ENCODE results near the gene ERP44.
A peak's percentile ranks its signal among the peaks of the same experiment; 100 is the strongest.
"Not testable (repeated sequence)": the region's sequence is repeated elsewhere in the genome, so short reads cannot be mapped to it uniquely, and the experiment has no call there.

The ERP44 gene

GRCh38 chr9:100083448-100084127 lies 15.2 kb downstream of the ERP44 start:
- Histone ChIP-seq H3K4me2 (peak overlapping the region; percentile 61 to 91 (median 77)), H3K27me3 (no peaks in the 10 kb centered on the region), H3K27ac (peak overlapping the region in 10 of 11 experiments; percentile 16 to 76 (median 50); a peak in 18 of 22 replicates), H3K9me3 (replicated peaks in 1 of 11) (peaks cover 0 to under 1% (median 0%) of the 10 kb centered on the region in 11 experiments; a peak in 2 of 22 replicates), H4K20me1 (peaks cover 85 to 100% (median 99%) of the 10 kb centered on the region in 11 experiments), H3K9ac (peak overlapping the region in 10 of 11 experiments; percentile 19 to 73 (median 36); a peak in 14 of 22 replicates), H3K4me1 (peaks cover 44 to 81% (median 72%) of the 10 kb centered on the region in 10 experiments), H3K36me3 (peaks cover 0 to 9% (median 4%) of the 10 kb centered on the region in 11 experiments; a peak in 10 of 22 replicates), H3K4me3 (peak overlapping the region in 9 of 10 experiments; percentile 3 to 51 (median 16); a peak in 8 of 20 replicates)
- TF ChIP-seq Cebpa-rat (IDR thresholded peaks at IDR 0.05) = no peak

GRCh38 chr9:100082782-100083181 lies 16.0 kb downstream of the ERP44 start:
- Histone ChIP-seq H3K4me2 (peak overlapping the region; percentile 35 to 91 (median 71); a peak in 18 of 22 replicates), H3K9me3 (replicated peaks in 1 of 11) (peaks cover 0 to 8% (median 3%) of the 10 kb centered on the region in 11 experiments; a peak in 7 of 22 replicates), H3K4me1 (peaks cover 37 to 73% (median 64%) of the 10 kb centered on the region in 10 experiments), H3K27ac (peak overlapping the region in 1 of 11 experiments; percentile 76; a peak in 3 of 22 replicates), H3K4me3 (no peak overlapping the region), H3K27me3 (no peaks in the 10 kb centered on the region), H3K36me3 (peaks cover 0 to 15% (median 12%) of the 10 kb centered on the region in 11 experiments; a peak in 15 of 22 replicates), H3K9ac (no peak overlapping the region), H4K20me1 (peaks cover 77 to 100% (median 97%) of the 10 kb centered on the region in 11 experiments)
- no peak for TF ChIP-seq Cebpa-rat (IDR thresholded peaks at IDR 0.05)

- Histone ChIP-seq H3K9me3 (replicated peaks in 1 of 11) (peaks cover 0 to 33% (median 17%) of the 10 kb centered on the region in 11 experiments; a peak in 17 of 22 replicates), H4K20me1 (peaks cover 19 to 100% (median 87%) of the 10 kb centered on the region in 11 experiments; a peak in 21 of 22 replicates), H3K36me3 (peaks cover 13 to 54% (median 46%) of the 10 kb centered on the region in 11 experiments; a peak in 21 of 22 replicates), H3K4me2 (peak overlapping the region in 1 of 11 experiments; percentile 44; a peak in 1 of 22 replicates), H3K4me1 (peaks cover 0 to 25% (median under 1%) of the 10 kb centered on the region in 10 experiments; a peak in 5 of 20 replicates)
- H3K4me3 ChIP-seq, H3K27me3 ChIP-seq, H3K27ac ChIP-seq, H3K9ac ChIP-seq: not testable (repeated sequence)
Observed at GRCh38 chr9:100076256-100076655, 22.5 kb downstream of the ERP44 start.

GRCh38 chr9:100074989-100075388 lies 23.8 kb downstream of the ERP44 start:
- Histone ChIP-seq H3K9ac (no peak overlapping the region), H4K20me1 (peaks cover 10 to 100% (median 80%) of the 10 kb centered on the region in 11 experiments; a peak in 20 of 22 replicates)

GRCh38 chr9:100074093-100074492 lies 24.7 kb downstream of the ERP44 start:
- Histone ChIP-seq H3K4me2 (no peak overlapping the region), H3K9ac (no peak overlapping the region), H3K27ac (no peak overlapping the region), H3K27me3 (no peaks in the 10 kb centered on the region), H3K36me3 (peaks cover 19 to 69% (median 48%) of the 10 kb centered on the region in 11 experiments; a peak in 21 of 22 replicates), H4K20me1 (peaks cover under 1 to 95% (median 71%) of the 10 kb centered on the region in 11 experiments; a peak in 15 of 22 replicates), H3K4me1 (peaks cover 0 to 22% (median 0%) of the 10 kb centered on the region in 10 experiments; a peak in 2 of 20 replicates), H3K9me3 (replicated peaks in 1 of 11) (peaks cover 0 to 40% (median 24%) of the 10 kb centered on the region in 11 experiments; a peak in 17 of 22 replicates), H3K4me3 (no peak overlapping the region)
- TF ChIP-seq Cebpa-rat (IDR thresholded peaks at IDR 0.05) = no peak

More at GRCh38 chr9:100074989-100075388, 23.8 kb downstream of the ERP44 start:
- H3K4me2 ChIP-seq = no peak overlapping the region
- H3K4me1 ChIP-seq = peaks cover 0 to 27% (median 0%) of the 10 kb centered on the region in 10 experiments; a peak in 2 of 20 replicates
- no peak for TF ChIP-seq Cebpa-rat (IDR thresholded peaks at IDR 0.05)
- no peak overlapping the region for H3K27ac ChIP-seq
- no peak overlapping the region for H3K4me3 ChIP-seq
- peaks cover 0 to 40% (median 22%) of the 10 kb centered on the region in 11 experiments; a peak in 17 of 22 replicates for H3K9me3 ChIP-seq (replicated peaks in 1 of 11)
- peaks cover 14 to 64% (median 44%) of the 10 kb centered on the region in 11 experiments; a peak in 21 of 22 replicates for H3K36me3 ChIP-seq
- no peaks in the 10 kb centered on the region for H3K27me3 ChIP-seq

GRCh38 chr9:100072805-100073204 lies 26.0 kb downstream of the ERP44 start:
- Histone ChIP-seq H3K9ac (no peak overlapping the region), H3K4me3 (no peak overlapping the region), H3K36me3 (peaks cover 15 to 56% (median 37%) of the 10 kb centered on the region in 11 experiments; a peak in 21 of 22 replicates), H3K4me1 (peaks cover 0 to 19% (median 0%) of the 10 kb centered on the region in 10 experiments; a peak in 2 of 20 replicates), H3K27ac (no peak overlapping the region), H3K9me3 (replicated peaks in 1 of 11) (peaks cover 0 to 45% (median 29%) of the 10 kb centered on the region in 11 experiments; a peak in 17 of 22 replicates), H3K27me3 (no peaks in the 10 kb centered on the region), H3K4me2 (no peak overlapping the region), H4K20me1 (peaks cover 0 to 82% (median 61%) of the 10 kb centered on the region in 11 experiments; a peak in 15 of 22 replicates)
- no peak for TF ChIP-seq Cebpa-rat (IDR thresholded peaks at IDR 0.05)

- H3K9ac ChIP-seq = no peak overlapping the region
- no peak overlapping the region for H3K4me2 ChIP-seq
- H3K36me3 ChIP-seq = peaks cover 10 to 41% (median 22%) of the 10 kb centered on the region in 11 experiments; a peak in 20 of 22 replicates
- peaks cover 2 to 75% (median 50%) of the 10 kb centered on the region in 11 experiments; a peak in 16 of 22 replicates for H4K20me1 ChIP-seq
- no peak overlapping the region for H3K4me3 ChIP-seq
- peaks cover 0 to 31% (median 20%) of the 10 kb centered on the region in 11 experiments; a peak in 15 of 22 replicates for H3K9me3 ChIP-seq (replicated peaks in 1 of 11)
- H3K27ac ChIP-seq = no peak overlapping the region
- TF ChIP-seq Cebpa-rat (IDR thresholded peaks at IDR 0.05) = no peak
- no peaks in the 10 kb centered on the region for H3K27me3 ChIP-seq
- H3K4me1 ChIP-seq = peaks cover 7 to 19% (median 9%) of the 10 kb centered on the region in 10 experiments
Observed at GRCh38 chr9:100071271-100071670, 27.5 kb downstream of the ERP44 start.

GRCh38 chr9:100070104-100071041 lies 28.4 kb downstream of the ERP44 start:
- Histone ChIP-seq H3K9ac (no peak overlapping the region), H3K4me2 (no peak overlapping the region), H3K27ac (no peak overlapping the region), H3K36me3 (peaks cover 7 to 34% (median 16%) of the 10 kb centered on the region in 11 experiments; a peak in 19 of 22 replicates), H4K20me1 (peaks cover under 1 to 75% (median 46%) of the 10 kb centered on the region in 11 experiments; a peak in 16 of 22 replicates), H3K9me3 (replicated peaks in 1 of 11) (peaks cover 0 to 27% (median 19%) of the 10 kb centered on the region in 11 experiments; a peak in 15 of 22 replicates), H3K4me3 (no peak overlapping the region), H3K27me3 (no peaks in the 10 kb centered on the region), H3K4me1 (peaks cover 10 to 18% (median 15%) of the 10 kb centered on the region in 10 experiments)
- TF ChIP-seq Cebpa-rat (IDR thresholded peaks at IDR 0.05) = no peak

- peaks cover 10 to 22% (median 15%) of the 10 kb centered on the region in 10 experiments for H3K4me1 ChIP-seq
- H3K36me3 ChIP-seq = peaks cover 2 to 29% (median 6%) of the 10 kb centered on the region in 11 experiments; a peak in 8 of 22 replicates
- not testable (repeated sequence) for H3K4me3 ChIP-seq, H3K9ac ChIP-seq, H3K27me3 ChIP-seq, H3K4me2 ChIP-seq, H3K27ac ChIP-seq
- peaks cover 0 to 19% (median 15%) of the 10 kb centered on the region in 11 experiments; a peak in 15 of 22 replicates for H3K9me3 ChIP-seq (replicated peaks in 1 of 11)
- peaks cover 0 to 75% (median 46%) of the 10 kb centered on the region in 11 experiments; a peak in 16 of 22 replicates for H4K20me1 ChIP-seq
Observed at GRCh38 chr9:100069068-100069467, 29.7 kb downstream of the ERP44 start.

GRCh38 chr9:100067990-100068389 lies 30.8 kb downstream of the ERP44 start:
- not testable (repeated sequence) for H3K4me2 ChIP-seq, H3K4me3 ChIP-seq, H3K27me3 ChIP-seq, H3K9ac ChIP-seq, H3K27ac ChIP-seq
- Histone ChIP-seq H3K9me3 (replicated peaks in 1 of 11) (peaks cover 0 to 19% (median 15%) of the 10 kb centered on the region in 11 experiments; a peak in 15 of 22 replicates), H4K20me1 (peaks cover 0 to 75% (median 42%) of the 10 kb centered on the region in 11 experiments; a peak in 14 of 22 replicates), H3K36me3 (peaks cover 0 to 29% (median 5%) of the 10 kb centered on the region in 11 experiments; a peak in 8 of 22 replicates), H3K4me1 (peaks cover 10 to 30% (median 19%) of the 10 kb centered on the region in 10 experiments)

Data from BLaER1 treated with 17β-estradiol and CSF1 and Interleukin-3, amounts not matched to agents 10 nM and 100 nM (cell line).